Thoracic aorta (tissue), 2 donors: Measurements from ENCODE around the gene ZNF330. TPM values are rescaled to one million over a fixed set of nuclear protein-coding genes. Genes with fewer than 3 reads are reported as not detected.
A peak's percentile ranks its signal among the peaks of the same experiment; 100 is the strongest.
"Not testable (repeated sequence)": the region's sequence is repeated elsewhere in the genome, so short reads cannot be mapped to it uniquely, and the experiment has no call there.

Source experiments
- ATAC-seq: fragments of 150-250 bp; one replicate; pipeline ENCODE4 v1.8.0; 2017; ENCODE audit warnings: low read depth; ENCODE audit not compliant: insufficient number of reproducible peaks, low FRiP score
- DNase-seq: peaks from one replicate; pipeline ENCODE4 v3.0.0-alpha.2; 2020; ENCODE audit warnings: low spot score
- H3K27ac ChIP-seq, 2 donors: fragments of 200-600 bp; sonication (generic); 1 replicate in 1 of 2; 2 replicates in 1 of 2; pipeline ENCODE4 v1.5.1; 2016; ENCODE audit warnings: mild to moderate bottlenecking in 2 of 2, moderate library complexity in 2 of 2
- H3K27me3 ChIP-seq: fragments of 200-600 bp; sonication (generic); replicated peaks from 2 replicates; pipeline ENCODE4 v1.6.0; 2016; ENCODE audit warnings: mild to moderate bottlenecking; ENCODE audit not compliant: insufficient read depth
- H3K36me3 ChIP-seq: fragments of 200-600 bp; sonication (generic); one replicate; pipeline ENCODE4 v1.5.1; 2016
- H3K4me1 ChIP-seq, 2 donors: fragments of 200-600 bp; sonication (generic); 1 replicate in 1 of 2; 2 replicates in 1 of 2; pipeline versions ENCODE4 v1.5.1 to v1.6.0; 2016; ENCODE audit warnings: low read depth in 2 of 2, mild to moderate bottlenecking in 1 of 2; ENCODE audit not compliant: control insufficient read depth in 1 of 2
- H3K4me3 ChIP-seq: fragments of 200-600 bp; sonication (generic); 2 replicates; pipeline ENCODE4 v1.5.1; 2016; ENCODE audit warnings: mild to moderate bottlenecking
- H3K9me3 ChIP-seq: fragments of 200-600 bp; sonication (generic); 2 replicates; pipeline ENCODE4 v1.5.1; 2016
- total RNA-seq, 2 donors: library from RNA; depleted of rRNA; stranded (reverse); fragments of >200 nt; gene quantifications; one replicate each; pipeline versions ENCODE4 v1.1.0 to v1.2.3, GENCODE V29; 2016
- TF ChIP-seq, protein P1 (sequence below): fragments of 200-600 bp; sonication (generic); IDR thresholded peaks from one replicate; pipeline ENCODE4 v1.5.1; 2019; ENCODE audit warnings: antibody characterized with exemption

Gene ZNF330
- total RNA-seq, 2 donors from 2014 or later = 32.2 to 37.5 TPM

DNA sequence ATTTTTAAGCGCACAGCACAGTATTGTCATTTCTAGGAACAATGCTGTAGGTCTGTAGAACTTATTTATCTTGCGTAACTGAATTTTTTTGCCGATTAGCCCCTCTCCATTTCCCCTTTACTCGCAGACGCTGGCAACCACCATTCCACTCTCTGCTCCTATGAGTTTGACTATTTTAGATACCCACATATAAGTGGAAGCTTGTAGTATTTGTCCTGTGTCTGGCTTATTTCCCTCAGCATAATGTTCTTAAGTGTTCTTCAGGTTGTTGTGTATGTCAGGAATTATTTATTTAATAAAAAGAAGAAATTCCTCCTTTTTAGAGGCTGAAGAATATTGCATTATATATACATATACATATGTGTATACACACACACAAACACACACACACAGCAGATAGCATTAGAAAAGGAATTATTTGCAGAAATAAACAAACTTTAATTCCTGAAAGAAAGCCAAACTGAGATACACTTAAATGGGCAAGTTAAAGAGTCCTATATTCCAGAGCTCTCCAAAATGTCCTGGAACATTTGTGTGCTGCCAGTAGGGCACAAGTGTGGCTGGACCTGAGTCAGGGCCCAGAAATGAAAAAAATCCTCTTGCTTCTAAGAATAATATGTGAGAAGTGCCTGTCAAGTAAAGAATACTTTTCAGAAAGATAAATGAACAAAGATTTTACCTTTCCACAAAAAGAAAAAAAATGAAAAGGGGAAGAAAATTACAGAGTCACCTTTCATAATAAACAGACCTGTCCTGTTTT lies 4.5 kb upstream of the ZNF330 start:
- DNase-seq (no peak), ATAC-seq (no peak)
- Histone ChIP-seq H3K4me1 (peaks cover 0 to 6% of the 10 kb centered on the region in 2 donors), H3K27ac (no peak overlapping the region), H3K27me3 (no peaks in the 10 kb centered on the region), H3K36me3 (no peaks in the 10 kb centered on the region), H3K4me3 (no peak overlapping the region), H3K9me3 (no peaks in the 10 kb centered on the region)
- TF ChIP-seq, protein P1, sequence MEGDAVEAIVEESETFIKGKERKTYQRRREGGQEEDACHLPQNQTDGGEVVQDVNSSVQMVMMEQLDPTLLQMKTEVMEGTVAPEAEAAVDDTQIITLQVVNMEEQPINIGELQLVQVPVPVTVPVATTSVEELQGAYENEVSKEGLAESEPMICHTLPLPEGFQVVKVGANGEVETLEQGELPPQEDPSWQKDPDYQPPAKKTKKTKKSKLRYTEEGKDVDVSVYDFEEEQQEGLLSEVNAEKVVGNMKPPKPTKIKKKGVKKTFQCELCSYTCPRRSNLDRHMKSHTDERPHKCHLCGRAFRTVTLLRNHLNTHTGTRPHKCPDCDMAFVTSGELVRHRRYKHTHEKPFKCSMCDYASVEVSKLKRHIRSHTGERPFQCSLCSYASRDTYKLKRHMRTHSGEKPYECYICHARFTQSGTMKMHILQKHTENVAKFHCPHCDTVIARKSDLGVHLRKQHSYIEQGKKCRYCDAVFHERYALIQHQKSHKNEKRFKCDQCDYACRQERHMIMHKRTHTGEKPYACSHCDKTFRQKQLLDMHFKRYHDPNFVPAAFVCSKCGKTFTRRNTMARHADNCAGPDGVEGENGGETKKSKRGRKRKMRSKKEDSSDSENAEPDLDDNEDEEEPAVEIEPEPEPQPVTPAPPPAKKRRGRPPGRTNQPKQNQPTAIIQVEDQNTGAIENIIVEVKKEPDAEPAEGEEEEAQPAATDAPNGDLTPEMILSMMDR = no peak

GRCh38 chr4:141220271-141220670 lies 424 bp upstream of the ZNF330 start:
- Histone ChIP-seq H3K9me3 (no peaks in the 10 kb centered on the region), H3K4me1 (peaks cover 14 to 22% of the 10 kb centered on the region in 2 donors), H3K27me3 (no peaks in the 10 kb centered on the region), H3K36me3 (no peaks in the 10 kb centered on the region), H3K27ac (peak overlapping the region; percentile 96), H3K4me3 (peak overlapping the region; percentile 90)
- ATAC-seq (peak; percentile 8), DNase-seq (no peak)
- TF ChIP-seq, protein P1 = no peak

DNA sequence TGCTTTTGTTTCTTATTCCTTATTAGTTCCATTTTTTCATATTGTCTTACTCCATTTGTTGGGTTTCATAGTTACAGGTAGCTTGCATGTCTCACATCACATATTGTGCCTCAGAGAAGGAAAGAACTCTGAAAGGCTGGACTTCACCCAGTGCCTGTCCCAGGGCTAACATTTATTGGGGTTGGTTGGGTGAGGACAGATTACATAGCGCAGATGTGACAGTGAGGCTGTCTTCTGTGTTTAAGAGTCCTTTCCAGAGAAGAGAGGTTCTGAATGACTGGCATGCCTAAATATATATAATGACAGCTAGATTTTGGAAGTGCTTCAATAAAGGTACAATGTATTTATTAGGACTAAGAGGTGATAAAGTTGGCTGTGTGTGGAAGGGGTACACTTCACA lies 2.7 kb downstream of the ZNF330 start:
- TF ChIP-seq, protein P1 = no peak
- no peaks in the 10 kb centered on the region for H3K27me3 ChIP-seq
- DNase-seq (no peak), ATAC-seq (no peak)
- H3K9me3 ChIP-seq = no peaks in the 10 kb centered on the region
- peaks cover 14 to 16% of the 10 kb centered on the region in 2 donors for H3K4me1 ChIP-seq
- no peak overlapping the region for H3K27ac ChIP-seq
- peaks cover 8% of the 10 kb centered on the region for H3K36me3 ChIP-seq
- H3K4me3 ChIP-seq = no peak overlapping the region

DNA sequence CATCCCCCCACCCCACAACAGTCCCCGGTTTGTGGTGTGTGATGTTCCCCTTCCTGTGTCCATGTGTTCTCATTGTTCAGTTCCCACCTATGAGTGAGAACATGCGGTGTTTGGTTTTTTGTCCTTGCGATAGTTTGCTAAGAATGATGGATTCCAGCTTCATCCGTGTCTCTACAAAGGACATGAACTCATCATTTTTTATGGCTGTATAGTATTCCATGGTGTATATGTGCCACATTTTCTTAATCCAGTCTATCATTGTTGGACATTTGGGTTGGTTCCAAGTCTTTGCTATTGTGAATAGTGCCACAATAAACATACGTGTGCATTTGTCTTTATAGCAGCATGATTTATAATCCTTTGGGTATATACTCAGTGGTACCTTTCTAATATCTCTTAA lies 6.6 kb downstream of the ZNF330 start:
- not testable (repeated sequence) for H3K27me3 ChIP-seq, H3K9me3 ChIP-seq, H3K4me1 ChIP-seq, H3K4me3 ChIP-seq, ATAC-seq, H3K27ac ChIP-seq, DNase-seq
- H3K36me3 ChIP-seq = peaks cover 26% of the 10 kb centered on the region

DNA sequence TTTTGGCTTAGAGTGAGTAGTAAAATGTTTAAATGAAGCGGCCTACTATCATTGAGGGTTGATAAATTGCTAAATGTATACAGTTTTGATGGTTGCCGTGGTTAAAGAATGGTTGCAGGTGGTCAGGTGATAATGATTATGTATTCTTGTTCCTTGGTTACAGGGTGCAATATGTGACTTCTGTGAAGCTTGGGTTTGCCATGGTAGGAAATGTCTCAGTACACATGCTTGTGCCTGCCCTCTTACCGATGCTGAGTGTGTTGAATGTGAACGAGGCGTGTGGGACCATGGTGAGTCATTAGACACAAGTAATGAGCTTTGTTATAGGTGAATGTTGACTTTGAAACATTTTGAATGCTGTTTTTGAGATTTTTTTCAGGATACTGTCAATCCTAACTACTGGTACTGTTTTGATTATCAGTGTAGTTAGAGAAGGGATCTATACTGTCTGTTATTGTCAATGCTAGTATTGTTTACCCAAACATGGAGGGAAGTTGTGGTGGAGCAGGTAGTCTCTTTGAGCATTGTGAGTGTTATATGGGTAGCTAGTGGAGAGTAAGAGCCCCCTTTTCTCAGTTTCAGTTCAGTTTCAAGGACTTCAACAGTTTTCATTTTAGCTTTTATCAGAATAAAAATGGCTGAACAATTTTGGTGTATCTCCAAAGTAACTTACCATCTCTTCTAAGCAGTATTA lies 8.9 kb downstream of the ZNF330 start:
- TF ChIP-seq, protein P1 = no peak
- no peaks in the 10 kb centered on the region for H3K4me1 ChIP-seq
- no peak for DNase-seq
- no peaks in the 10 kb centered on the region for H3K9me3 ChIP-seq
- no peak for ATAC-seq
- no peaks in the 10 kb centered on the region for H3K27me3 ChIP-seq
- no peak overlapping the region for H3K27ac ChIP-seq
- H3K4me3 ChIP-seq = no peak overlapping the region
- H3K36me3 ChIP-seq = peaks cover 43% of the 10 kb centered on the region
